ENCODE data around the gene CD276. TPM values are rescaled to one million over a fixed set of nuclear protein-coding genes. Genes with fewer than 3 reads are reported as not detected.

CD276 gene
- total RNA-seq, 3 donors from 2014 or later: 26.2 to 39.2 (median 29.9) TPM

- ATAC-seq (no peak), DNase-seq (no peak)
- Histone ChIP-seq H3K9me3 (no peaks in the 10 kb centered on the region), H3K4me3 (no peak overlapping the region), H3K36me3 (ENCODE audit: low read depth) (no peaks in the 10 kb centered on the region), H3K4me1 (ENCODE audit: low read depth) (no peaks in the 10 kb centered on the region)
- no peak for TF ChIP-seq CTCF (IDR thresholded peaks at IDR 0.05)
- intact Hi-C loops (cut with DNase I, micrococcal nuclease): no loop called here
Observed at GRCh38 chr15:73737535-73737934, 53.4 kb downstream of the CD276 start.

- DNase-seq: no peak
- no peak for TF ChIP-seq CTCF (IDR thresholded peaks at IDR 0.05)
- ATAC-seq: no peak
- intact Hi-C loops (cut with DNase I, micrococcal nuclease): no loop called here
- Histone ChIP-seq H3K9me3 (no peaks in the 10 kb centered on the region), H3K4me1 (ENCODE audit: low read depth) (no peaks in the 10 kb centered on the region), H3K36me3 (ENCODE audit: low read depth) (no peaks in the 10 kb centered on the region), H3K4me3 (no peak overlapping the region)
Observed at GRCh38 chr15:73740152-73741048, 56.2 kb downstream of the CD276 start.

GRCh38 chr15:73741321-73741836, 57.2 kb downstream of the CD276 start:
- intact Hi-C loops (cut with DNase I, micrococcal nuclease): no loop called here

GRCh38 chr15:73744293-73744692, 60.1 kb downstream of the CD276 start:
- H3K4me3 ChIP-seq: no peak overlapping the region
- TF ChIP-seq CTCF (IDR thresholded peaks at IDR 0.05): no peak
- no peaks in the 10 kb centered on the region for H3K36me3 ChIP-seq (ENCODE audit: low read depth)
- no peaks in the 10 kb centered on the region for H3K9me3 ChIP-seq
- DNase-seq: no peak
- ATAC-seq: no peak
- intact Hi-C loops (cut with DNase I, micrococcal nuclease): no loop called here
- no peaks in the 10 kb centered on the region for H3K4me1 ChIP-seq (ENCODE audit: low read depth)

More at GRCh38 chr15:73741321-73741836, 57.2 kb downstream of the CD276 start:
- Histone ChIP-seq H3K9me3 (no peaks in the 10 kb centered on the region), H3K4me1 (ENCODE audit: low read depth) (no peaks in the 10 kb centered on the region), H3K4me3 (no peak overlapping the region), H3K36me3 (ENCODE audit: low read depth) (no peaks in the 10 kb centered on the region)
- ATAC-seq (no peak), DNase-seq (no peak)
- no peak for TF ChIP-seq CTCF (IDR thresholded peaks at IDR 0.05)

- DNase-seq: no peak
- TF ChIP-seq CTCF (IDR thresholded peaks at IDR 0.05): no peak
- intact Hi-C loops (cut with DNase I, micrococcal nuclease): no loop called here
- no peaks in the 10 kb centered on the region for H3K36me3 ChIP-seq (ENCODE audit: low read depth)
- H3K4me3 ChIP-seq: no peak overlapping the region
- no peaks in the 10 kb centered on the region for H3K9me3 ChIP-seq
- ATAC-seq: no peak
- no peaks in the 10 kb centered on the region for H3K4me1 ChIP-seq (ENCODE audit: low read depth)
Observed at GRCh38 chr15:73745073-73745472, 60.9 kb downstream of the CD276 start.

All from mucosa of descending colon (tissue), 3 donors.